Activated gamma-delta T cell treated with Interleukin-2 at 50 U/mL for 16 hours (primary cell): Measurements from ENCODE around the gene C12orf43.
"Not testable (repeated sequence)": the region's sequence is repeated elsewhere in the genome, so short reads cannot be mapped to it uniquely, and the experiment has no call there.

Source experiments
- DNase-seq: peaks from one replicate; pipeline ENCODE4 v3.0.0-alpha.2; 2020

The C12orf43 gene

GRCh38 chr12:121015825-121016766 is at the start of gene C12orf43:
Gene C12orf43 (minus strand): TSS chr12:121016487. CDS start chr12:121016474, 13 bp downstream.
- peak; percentile 88 for DNase-seq

- DNase-seq = no peak
These were observed 49.1 kb upstream of the C12orf43 start for GRCh38 chr12:121065345-121065744.

GRCh38 chr12:121064586-121064985 is 48.3 kb upstream of the C12orf43 start:
- not testable (repeated sequence) for DNase-seq

GRCh38 chr12:121064116-121064515 is 47.8 kb upstream of the C12orf43 start:
- DNase-seq = no peak

- DNase-seq = no peak
These were observed 46.2 kb upstream of the C12orf43 start for GRCh38 chr12:121062391-121063045.

- no peak for DNase-seq
These were observed 45.5 kb upstream of the C12orf43 start for GRCh38 chr12:121061831-121062230.

GRCh38 chr12:121060149-121061001 is 44.1 kb upstream of the C12orf43 start:
- peak; percentile 64 for DNase-seq

GRCh38 chr12:121059031-121059898 is 43.0 kb upstream of the C12orf43 start:
- no peak for DNase-seq

GRCh38 chr12:121057794-121058193 is 41.5 kb upstream of the C12orf43 start:
- DNase-seq = no peak

- no peak for DNase-seq
These were observed 37.4 kb upstream of the C12orf43 start for GRCh38 chr12:121053706-121054105.

GRCh38 chr12:121050725-121051124 is 34.4 kb upstream of the C12orf43 start:
- DNase-seq = no peak

GRCh38 chr12:121048442-121048841 is 32.2 kb upstream of the C12orf43 start:
- DNase-seq = no peak

GRCh38 chr12:121047400-121047799 is 31.1 kb upstream of the C12orf43 start:
- not testable (repeated sequence) for DNase-seq

- no peak for DNase-seq
These were observed 26.8 kb upstream of the C12orf43 start for GRCh38 chr12:121043067-121043466.

GRCh38 chr12:121038861-121039668 is 22.8 kb upstream of the C12orf43 start, which contains the start of gene OASL:
Gene OASL (minus strand): TSS chr12:121039246. CDS start chr12:121038971, 275 bp downstream.
- DNase-seq = peak; percentile 56

- DNase-seq = peak; percentile 24
These were observed 20.6 kb upstream of the C12orf43 start for GRCh38 chr12:121036810-121037326.

GRCh38 chr12:121034616-121035305 is 18.5 kb upstream of the C12orf43 start:
- no peak for DNase-seq

- DNase-seq = peak; percentile 64
These were observed 17.5 kb upstream of the C12orf43 start for GRCh38 chr12:121033625-121034349.

- no peak for DNase-seq
These were observed 14.4 kb upstream of the C12orf43 start for GRCh38 chr12:121030576-121031212.
